Panc1 (cell line): ENCODE data around the gene MCOLN1. TPM values are rescaled to one million over a fixed set of nuclear protein-coding genes. Genes with fewer than 3 reads are reported as not detected.

Experiments used
- ATAC-seq: fragments of 200-7000 bp; cut with Tn5 transposase; 2 replicates; pipeline ENCODE4 v1.9.1; 2020; ENCODE audit warnings: mild to moderate bottlenecking, moderate library complexity
- BruUV-seq: library from RNA; stranded (reverse); fragments of 400-500 nt; replicated peaks from 2 replicates; lab custom pipeline; 2021; lab: Mats Ljungman, UMichigan
- CTCF ChIA-PET: fragments of 300-600 bp; sonication (Branson Sonifier 250); formaldehyde crosslinking; loops from one replicate; lab custom pipeline; 2022; ENCODE audit warnings: antibody characterized with exemption; lab: Charles Lee
- POLR2A ChIA-PET: fragments of 300-600 bp; sonication (Branson Sonifier 250); formaldehyde crosslinking; loops from one replicate; lab custom pipeline; 2022; ENCODE audit warnings: antibody characterized with exemption; lab: Charles Lee
- DNase-seq: peaks from one replicate; pipeline ENCODE4 v3.0.0-alpha.2; 2010; ENCODE audit warnings: low read depth, low spot score
- H3K27ac ChIP-seq: 2 replicates; pipeline ENCODE4 v1.5.1; 2011; ENCODE audit warnings: mild to moderate bottlenecking, low read length, inconsistent platforms
- H3K27me3 ChIP-seq: fragments of 200-500 bp; sonication (Bioruptor generic); 2 replicates; pipeline ENCODE4 v1.6.0; 2014; ENCODE audit warnings: low read length, inconsistent platforms; ENCODE audit not compliant: control insufficient read depth, insufficient read depth
- H3K36me3 ChIP-seq: fragments of 200-500 bp; sonication (Bioruptor generic); 2 replicates; pipeline ENCODE4 v1.5.1; 2014; ENCODE audit warnings: inconsistent platforms, mild to moderate bottlenecking, low read length, moderate library complexity; ENCODE audit not compliant: control insufficient read depth, insufficient read depth
- H3K4me1 ChIP-seq: 2 replicates; pipeline ENCODE4 v1.5.1; 2011; ENCODE audit warnings: inconsistent platforms, mild to moderate bottlenecking, low read length, moderate library complexity; ENCODE audit not compliant: control insufficient read depth, insufficient read depth
- H3K4me3 ChIP-seq, 2 experiments: 2 replicates each; pipeline ENCODE4 v1.5.1; 2011 to 2012; ENCODE audit warnings: low read depth in 2 of 2, low read length in 2 of 2, mild to moderate bottlenecking in 2 of 2, inconsistent platforms in 1 of 2, moderate library complexity in 1 of 2
- H3K9me3 ChIP-seq: fragments of 200-500 bp; sonication (Bioruptor generic); 2 replicates; pipeline ENCODE4 v1.5.1; 2014; ENCODE audit warnings: low read depth, mild to moderate bottlenecking, inconsistent platforms, low read length, moderate library complexity; ENCODE audit not compliant: control insufficient read depth, insufficient read depth
- CTCF ChIP-seq: fragments of 450-650 bp; IDR thresholded peaks from 2 replicates; pipeline ENCODE4 v1.5.1; 2017; ENCODE audit warnings: mild to moderate bottlenecking
- POLR2AphosphoS5 ChIP-seq: IDR thresholded peaks from 2 replicates; pipeline ENCODE4 v1.6.1; 2012; ENCODE audit warnings: mild to moderate bottlenecking, low read depth, low read length, moderate library complexity
- REST ChIP-seq, 2 experiments: IDR thresholded peaks; 2 replicates each; pipeline ENCODE4 v1.6.1; 2011 to 2012; ENCODE audit warnings: low read depth in 2 of 2, control low read depth in 1 of 2, low read length in 1 of 2, mild to moderate bottlenecking in 1 of 2, moderate library complexity in 1 of 2; ENCODE audit not compliant: insufficient read depth in 1 of 2
- SIN3A ChIP-seq: IDR thresholded peaks from 2 replicates; pipeline ENCODE4 v1.6.1; 2012; ENCODE audit warnings: low read depth, mild to moderate bottlenecking, low read length, moderate library complexity, borderline replicate concordance; ENCODE audit not compliant: insufficient read depth
- TCF7L2 ChIP-seq: IDR thresholded peaks from 2 replicates; pipeline ENCODE4 v1.6.1; 2011; ENCODE audit warnings: mild to moderate bottlenecking, low read depth, low read length, inconsistent platforms
- in situ Hi-C: cut with HindIII; loops from 2 replicates; pipeline ENCODE4 v1.10.0; 2016; ENCODE audit warnings: low sequenced_read_pairs, low pct_unique_long_range_greater_than_20kb
- intact Hi-C: fragments of 100-400 bp; cut with micrococcal nuclease; formaldehyde crosslinking; loops from one replicate; pipeline ENCODE4 v1.10.0; 2022; ENCODE audit not compliant: unreplicated experiment
- total RNA-seq: library from RNA; stranded (reverse); gene quantifications from one replicate; pipeline ENCODE4 v1.2.1, GENCODE V29; 2021; ENCODE audit not compliant: unreplicated experiment

Gene MCOLN1
- total RNA-seq, 1 experiment from 2014 or later = 28.0 TPM

DNA sequence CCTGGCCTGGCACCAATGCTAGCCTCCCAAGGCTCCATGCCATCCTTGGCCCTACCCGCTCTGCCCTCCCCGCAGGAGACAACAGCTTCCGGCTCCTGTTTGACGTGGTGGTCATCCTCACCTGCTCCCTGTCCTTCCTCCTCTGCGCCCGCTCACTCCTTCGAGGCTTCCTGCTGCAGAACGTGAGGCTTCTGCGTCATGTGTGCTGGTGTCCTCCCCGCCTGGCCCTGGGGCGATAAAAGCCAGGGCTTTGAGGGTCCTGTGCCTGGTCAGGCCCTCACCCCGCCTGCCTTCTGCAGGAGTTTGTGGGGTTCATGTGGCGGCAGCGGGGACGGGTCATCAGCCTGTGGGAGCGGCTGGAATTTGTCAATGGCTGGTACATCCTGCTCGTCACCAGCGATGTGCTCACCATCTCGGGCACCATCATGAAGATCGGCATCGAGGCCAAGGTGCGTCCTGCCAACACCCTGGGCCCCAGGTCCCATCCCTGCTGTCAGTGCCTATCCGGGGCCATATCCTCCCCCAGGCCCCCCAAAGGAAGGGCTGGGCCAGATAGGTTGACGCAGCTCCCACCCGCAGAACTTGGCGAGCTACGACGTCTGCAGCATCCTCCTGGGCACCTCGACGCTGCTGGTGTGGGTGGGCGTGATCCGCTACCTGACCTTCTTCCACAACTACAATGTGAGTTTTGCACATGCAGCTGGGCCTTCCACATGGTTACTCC, 6.3 kb downstream of the MCOLN1 start:
- TF ChIP-seq REST (IDR thresholded peaks at IDR 0.05; ENCODE audit: insufficient read depth in 1 of 2, low read depth in 2 of 2, low read length in 1 of 2) = no peak
- TF ChIP-seq TCF7L2 = no peak
- no peak for TF ChIP-seq CTCF
- TF ChIP-seq POLR2AphosphoS5 = no peak
- no peak for TF ChIP-seq SIN3A
- H3K4me1 ChIP-seq = 0 out of 2 replicates have a peak, but pooled peaks cover 6% of the 10 kb centered on the region
- BruUV-seq = no TSS peak
- intact Hi-C loops = no loop called here
- DNase-seq (no peak), ATAC-seq (no peak)
- ChIA-PET CTCF (no interaction called here), POLR2A (no interaction called here)
- in situ Hi-C loops = no loop called here
- no peaks in the 10 kb centered on the region for H3K36me3 ChIP-seq
- H3K9me3 ChIP-seq = no peaks in the 10 kb centered on the region
- H3K4me3 ChIP-seq = no peak overlapping the region
- H3K27me3 ChIP-seq = no peaks in the 10 kb centered on the region
- H3K27ac ChIP-seq = no peak overlapping the region

DNA sequence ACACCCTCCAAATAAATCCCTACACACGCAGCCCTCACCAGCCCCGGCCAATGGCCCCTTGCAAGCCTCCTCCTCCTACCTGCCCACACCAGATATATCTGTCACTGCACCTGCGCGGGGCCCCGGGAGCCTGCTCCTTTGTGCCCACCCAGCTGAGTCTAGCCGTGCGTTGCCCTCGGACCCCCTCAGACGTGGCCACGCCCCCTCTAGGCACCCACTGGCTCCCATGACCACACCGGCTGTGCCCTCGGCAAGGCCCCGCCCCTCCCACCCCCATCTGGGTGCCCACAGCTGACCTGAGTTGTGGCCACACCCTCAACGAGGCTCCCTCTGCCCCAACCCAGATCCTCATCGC, 6.8 kb downstream of the MCOLN1 start:
- no peak for DNase-seq
- TF ChIP-seq POLR2AphosphoS5 (no peak), SIN3A (no peak), CTCF (no peak), TCF7L2 (no peak), REST (IDR thresholded peaks at IDR 0.05; ENCODE audit: insufficient read depth in 1 of 2, low read depth in 2 of 2, low read length in 1 of 2) (no peak)
- POLR2A ChIA-PET = no interaction called here
- Histone ChIP-seq H3K4me3 (no peak overlapping the region), H3K36me3 (no peaks in the 10 kb centered on the region), H3K27me3 (no peaks in the 10 kb centered on the region), H3K9me3 (no peaks in the 10 kb centered on the region), H3K4me1 (0 out of 2 replicates have a peak, but pooled peaks cover 7% of the 10 kb centered on the region), H3K27ac (no peak overlapping the region)
- BruUV-seq = no TSS peak
- in situ Hi-C loops = no loop called here
- ATAC-seq = no peak
- intact Hi-C loops = no loop called here
- CTCF ChIA-PET = no interaction called here
